Suprapubic skin (tissue), 4 donors: ENCODE measurements around the gene DBR1.

ENCODE experiments used
- POLR2A ChIP-seq, 2 donors: fragments of 450-650 bp; IDR thresholded peaks; one replicate each; pipeline ENCODE4 v1.6.1; 2017; ENCODE audit warnings: antibody characterized with exemption in 2 of 2, mild to moderate bottlenecking in 2 of 2, moderate library complexity in 2 of 2
- POLR2AphosphoS5 ChIP-seq, 3 donors: sonication (generic); formaldehyde crosslinking; IDR thresholded peaks; one replicate each; pipeline ENCODE4 v1.6.1; 2017; ENCODE audit warnings: antibody characterized with exemption in 3 of 3
- TF ChIP-seq, protein P1 (sequence below), 2 donors: fragments of 200-600 bp in 1 of 2; fragments of 450-650 bp in 1 of 2; sonication (generic) in 1 of 2; IDR thresholded peaks; one replicate each; pipeline ENCODE4 v1.5.1; 2016 to 2019; ENCODE audit warnings: antibody characterized with exemption in 2 of 2, mild to moderate bottlenecking in 1 of 2, moderate library complexity in 1 of 2

DNA sequence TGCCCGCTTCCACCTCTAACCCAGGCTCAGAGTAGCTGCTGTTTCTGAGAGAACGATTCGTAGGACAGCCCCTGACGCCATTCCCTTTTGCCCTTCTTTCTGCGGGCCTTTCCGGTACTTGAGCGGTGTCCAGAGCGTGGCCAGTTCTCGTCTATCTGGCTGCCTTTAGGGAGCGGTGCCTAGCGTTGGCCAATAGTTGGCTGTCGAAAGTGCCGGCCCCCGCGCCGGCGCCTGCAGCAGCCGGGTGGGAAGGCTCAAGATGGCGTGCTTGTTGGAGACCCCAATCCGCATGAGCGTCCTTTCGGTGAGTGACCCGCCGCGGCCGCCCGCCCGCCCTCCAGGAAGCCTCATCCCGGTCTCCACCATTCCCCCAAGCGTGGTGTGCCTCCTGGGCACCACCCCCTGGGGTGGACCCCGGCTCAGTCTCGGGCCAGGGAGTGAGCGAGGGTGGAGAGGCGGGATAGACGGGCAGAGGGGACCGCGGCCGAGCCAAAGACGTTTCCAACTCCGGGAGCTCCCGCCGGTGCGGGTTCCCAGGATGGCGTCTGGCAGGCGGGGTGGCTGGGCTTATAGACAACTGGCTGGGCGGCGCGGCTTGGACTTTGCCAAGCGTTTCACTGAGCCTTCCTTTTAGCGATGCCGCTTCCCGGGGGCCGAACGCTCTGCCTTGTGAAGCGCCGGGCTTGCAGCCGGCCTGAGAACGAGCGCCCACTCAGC lies 12.7 kb upstream of the DBR1 start, which contains the start of gene ARMC8:
- TF ChIP-seq, protein P1, sequence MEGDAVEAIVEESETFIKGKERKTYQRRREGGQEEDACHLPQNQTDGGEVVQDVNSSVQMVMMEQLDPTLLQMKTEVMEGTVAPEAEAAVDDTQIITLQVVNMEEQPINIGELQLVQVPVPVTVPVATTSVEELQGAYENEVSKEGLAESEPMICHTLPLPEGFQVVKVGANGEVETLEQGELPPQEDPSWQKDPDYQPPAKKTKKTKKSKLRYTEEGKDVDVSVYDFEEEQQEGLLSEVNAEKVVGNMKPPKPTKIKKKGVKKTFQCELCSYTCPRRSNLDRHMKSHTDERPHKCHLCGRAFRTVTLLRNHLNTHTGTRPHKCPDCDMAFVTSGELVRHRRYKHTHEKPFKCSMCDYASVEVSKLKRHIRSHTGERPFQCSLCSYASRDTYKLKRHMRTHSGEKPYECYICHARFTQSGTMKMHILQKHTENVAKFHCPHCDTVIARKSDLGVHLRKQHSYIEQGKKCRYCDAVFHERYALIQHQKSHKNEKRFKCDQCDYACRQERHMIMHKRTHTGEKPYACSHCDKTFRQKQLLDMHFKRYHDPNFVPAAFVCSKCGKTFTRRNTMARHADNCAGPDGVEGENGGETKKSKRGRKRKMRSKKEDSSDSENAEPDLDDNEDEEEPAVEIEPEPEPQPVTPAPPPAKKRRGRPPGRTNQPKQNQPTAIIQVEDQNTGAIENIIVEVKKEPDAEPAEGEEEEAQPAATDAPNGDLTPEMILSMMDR (IDR thresholded peaks at IDR 0.05) = no peak
- TF ChIP-seq POLR2A (IDR thresholded peaks at IDR 0.05) (peak in 1 of 2 donors; percentile 38), POLR2AphosphoS5 (IDR thresholded peaks at IDR 0.05) (peak in 1 of 3 donors; percentile 76)
